SK-N-SH (cell line): ENCODE measurements around the gene LAMA4. TPM values are rescaled to one million over a fixed set of nuclear protein-coding genes. Genes with fewer than 3 reads are reported as not detected.

Experiments
- CTCF ChIA-PET: fragments of 300-600, 350-600 bp; formaldehyde crosslinking; extraction: SDS; loops from one replicate; lab custom pipeline; 2021; lab: Yijun Ruan, JAX
- POLR2A ChIA-PET: fragments of 350-600 bp; sonication (Branson Sonifier 250); formaldehyde crosslinking; extraction: SDS; loops from one replicate; lab custom pipeline; 2020; ENCODE audit warnings: antibody characterized with exemption, inconsistent platforms; lab: Yijun Ruan, JAX
- DNase-seq: peaks from one replicate; pipeline ENCODE4 v3.0.0; 2012
- H2AFZ ChIP-seq: fragments of 200-600 bp; sonication (generic); 2 replicates; pipeline ENCODE4 v1.8.1; 2016; ENCODE audit warnings: antibody characterized with exemption, mild to moderate bottlenecking, low read depth
- H3F3A ChIP-seq: fragments of 200-600 bp; sonication (generic); replicated peaks from 2 replicates; pipeline ENCODE3; 2016; ENCODE audit warnings: antibody characterized with exemption, mild to moderate bottlenecking; ENCODE audit not compliant: insufficient read depth
- H3K27ac ChIP-seq, 2 experiments: fragments of 200-500 bp in 1 of 2; fragments of 200-600 bp in 1 of 2; sonication (Bioruptor generic) in 1 of 2; sonication (generic), shearing (Covaris generic) in 1 of 2; 2 replicates each; pipeline versions ENCODE4 v1.5.1 to v1.6.1; 2014 to 2016; ENCODE audit warnings: low read depth in 2 of 2, inconsistent platforms in 1 of 2, low read length in 1 of 2, mild to moderate bottlenecking in 1 of 2, mixed read lengths in 1 of 2
- H3K27me3 ChIP-seq: fragments of 200-600 bp; sonication (generic), shearing (Covaris generic); 2 replicates; pipeline ENCODE4 v1.6.1; 2016; ENCODE audit warnings: mixed run types; ENCODE audit not compliant: insufficient read depth
- H3K36me3 ChIP-seq, 2 experiments: fragments of 200-500 bp in 1 of 2; fragments of 200-600 bp in 1 of 2; sonication (Bioruptor generic) in 1 of 2; sonication (generic) in 1 of 2; replicated peaks in 1 of 2; 2 replicates each; pipeline versions ENCODE3 to v1.5.1; 2014 to 2016; ENCODE audit warnings: low read length in 1 of 2, mild to moderate bottlenecking in 1 of 2; ENCODE audit not compliant: insufficient read depth in 2 of 2, control insufficient read depth in 1 of 2
- H3K4me1 ChIP-seq, 2 experiments: fragments of 200-500 bp in 1 of 2; fragments of 200-600 bp in 1 of 2; sonication (Bioruptor generic) in 1 of 2; sonication (generic), shearing (Covaris generic) in 1 of 2; 2 replicates each; pipeline versions ENCODE4 v1.5.1 to v1.6.1; 2014 to 2016; ENCODE audit warnings: low read depth in 1 of 2, low read length in 1 of 2, mixed run types in 1 of 2; ENCODE audit not compliant: insufficient read depth in 2 of 2, control insufficient read depth in 1 of 2
- H3K4me2 ChIP-seq: fragments of 200-600 bp; sonication (generic), shearing (Covaris generic); 2 replicates; pipeline ENCODE4 v1.6.1; 2017; ENCODE audit warnings: mixed run types
- H3K4me3 ChIP-seq, 2 experiments: fragments of 200-500 bp in 1 of 2; fragments of 200-600 bp in 1 of 2; sonication (Bioruptor generic) in 1 of 2; sonication (generic), shearing (Covaris generic) in 1 of 2; 2 replicates each; pipeline versions ENCODE4 v1.5.1 to v1.8.1; 2014 to 2016; ENCODE audit warnings: low read depth in 2 of 2, inconsistent platforms in 1 of 2, low read length in 1 of 2, mild to moderate bottlenecking in 1 of 2, mixed read lengths in 1 of 2, moderate library complexity in 1 of 2
- H3K79me2 ChIP-seq: fragments of 200-600 bp; sonication (generic); 2 replicates; pipeline ENCODE4 v1.8.1; 2017; ENCODE audit warnings: mild to moderate bottlenecking; ENCODE audit not compliant: insufficient read depth
- H3K9ac ChIP-seq: fragments of 200-600 bp; sonication (generic); 2 replicates; pipeline ENCODE4 v1.6.1; 2017; ENCODE audit warnings: mixed run types
- H3K9me2 ChIP-seq: fragments of 200-600 bp; sonication (generic); 2 replicates; pipeline ENCODE4 v1.6.1; 2017; ENCODE audit warnings: mixed run types
- H3K9me3 ChIP-seq: fragments of 200-600 bp; sonication (generic); 2 replicates; pipeline ENCODE4 v1.6.1; 2017; ENCODE audit warnings: mixed run types, mild to moderate bottlenecking, moderate library complexity
- H4K20me1 ChIP-seq: fragments of 200-600 bp; sonication (generic); 2 replicates; pipeline ENCODE4 v1.6.1; 2017; ENCODE audit warnings: mild to moderate bottlenecking, mixed run types; ENCODE audit not compliant: insufficient read depth
- ELF1 ChIP-seq: IDR thresholded peaks from 2 replicates; pipeline ENCODE4 v1.4.0; 2012
- FOXM1 ChIP-seq: IDR thresholded peaks from 2 replicates; pipeline ENCODE4 v1.4.0; 2012; ENCODE audit warnings: low read depth, mild to moderate bottlenecking
- MEF2A ChIP-seq: IDR thresholded peaks from 2 replicates; pipeline ENCODE4 v1.4.0; 2012; ENCODE audit warnings: low read depth, borderline replicate concordance
- NFIC ChIP-seq: IDR thresholded peaks from 2 replicates; pipeline ENCODE4 v1.4.0; 2012; ENCODE audit warnings: borderline replicate concordance
- RAD21 ChIP-seq: IDR thresholded peaks from 2 replicates; pipeline ENCODE4 v1.6.1; 2012; ENCODE audit warnings: mild to moderate bottlenecking, low read length
- RCOR1 ChIP-seq: fragments of 150-350 bp; IDR thresholded peaks from 2 replicates; pipeline ENCODE4 v1.6.1; 2017; ENCODE audit warnings: antibody characterized with exemption, low read length
- SIN3A ChIP-seq: IDR thresholded peaks from 2 replicates; pipeline ENCODE4 v1.6.1; 2012; ENCODE audit warnings: low read depth, mild to moderate bottlenecking, low read length, moderate library complexity, borderline replicate concordance
- SMC3 ChIP-seq: IDR thresholded peaks from 2 replicates; pipeline ENCODE4 v1.6.1; 2012; ENCODE audit warnings: low read depth, low read length, improper control_type of control experiment
- TAF1 ChIP-seq: IDR thresholded peaks from 2 replicates; pipeline ENCODE4 v1.6.1; 2012; ENCODE audit warnings: low read depth, mild to moderate bottlenecking, low read length, moderate library complexity, borderline replicate concordance
- TEAD4 ChIP-seq: IDR thresholded peaks from 2 replicates; pipeline ENCODE4 v1.4.0; 2012; ENCODE audit warnings: mild to moderate bottlenecking, borderline replicate concordance; ENCODE audit not compliant: insufficient read depth
- WGBS: methylation state at CpG from one replicate; pipeline ENCODE4 v1.1.6; 2017; ENCODE audit warnings: low lambda C conversion rate; 5-methylcytosine and 5-hydroxymethylcytosine counted together
- polyA plus RNA-seq, 3 experiments: library from polyadenylated mRNA; depleted of rRNA; stranded (reverse); fragments of >200 nt; gene quantifications; 2 replicates each; pipeline ENCODE4 v1.2.3, GENCODE V29; 2012
- TF ChIP-seq, protein P1 (sequence below): fragments of 200-600 bp; sonication (generic); IDR thresholded peaks from 2 replicates; pipeline ENCODE4 v1.6.1; 2017; ENCODE audit warnings: antibody characterized with exemption, mild to moderate bottlenecking, moderate library complexity
- TF ChIP-seq, protein P2 (sequence below): IDR thresholded peaks from 2 replicates; pipeline ENCODE4 v1.4.0; 2012; ENCODE audit warnings: low read depth, borderline replicate concordance
- TF ChIP-seq, protein P3 (sequence below): IDR thresholded peaks from 2 replicates; pipeline ENCODE4; 2012

The LAMA4 gene
- polyA plus RNA-seq, 1 of the 3 experiments (the other 2 are of a cell fraction): 9.4 TPM

DNA sequence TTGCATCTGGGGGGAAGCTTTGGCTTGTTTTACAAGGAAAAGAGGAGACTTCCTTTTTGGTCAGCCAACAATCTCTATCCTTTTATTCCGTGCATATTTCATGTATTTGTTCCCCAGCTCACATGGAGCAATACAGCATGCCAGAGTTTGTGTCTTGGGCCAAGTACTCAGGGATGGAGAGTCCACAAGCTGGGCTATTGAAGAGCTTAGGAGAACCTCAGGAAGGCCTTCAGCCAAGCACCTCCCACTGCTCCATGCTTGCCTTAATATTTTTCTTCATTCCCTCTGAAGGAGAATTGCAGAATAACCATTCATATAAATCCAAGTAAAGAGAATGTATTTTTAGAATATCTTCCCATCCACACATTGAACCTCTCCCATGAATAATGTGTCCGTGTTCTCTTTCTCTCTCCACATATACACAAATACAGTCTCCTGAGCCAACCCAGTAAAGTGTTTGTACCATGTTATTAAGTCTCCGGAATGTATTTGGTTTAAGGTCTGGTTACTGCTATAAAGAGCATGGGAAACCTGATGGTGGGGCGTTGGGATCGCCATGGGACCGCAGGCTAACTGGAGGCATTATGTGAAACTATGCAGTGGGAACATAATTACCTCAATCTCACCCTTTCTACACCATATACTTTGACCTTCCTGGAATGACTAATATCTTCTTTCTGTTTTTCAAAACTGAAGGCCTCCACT lies 3.0 kb downstream of the LAMA4 start (continued):
- TF ChIP-seq, protein P1, sequence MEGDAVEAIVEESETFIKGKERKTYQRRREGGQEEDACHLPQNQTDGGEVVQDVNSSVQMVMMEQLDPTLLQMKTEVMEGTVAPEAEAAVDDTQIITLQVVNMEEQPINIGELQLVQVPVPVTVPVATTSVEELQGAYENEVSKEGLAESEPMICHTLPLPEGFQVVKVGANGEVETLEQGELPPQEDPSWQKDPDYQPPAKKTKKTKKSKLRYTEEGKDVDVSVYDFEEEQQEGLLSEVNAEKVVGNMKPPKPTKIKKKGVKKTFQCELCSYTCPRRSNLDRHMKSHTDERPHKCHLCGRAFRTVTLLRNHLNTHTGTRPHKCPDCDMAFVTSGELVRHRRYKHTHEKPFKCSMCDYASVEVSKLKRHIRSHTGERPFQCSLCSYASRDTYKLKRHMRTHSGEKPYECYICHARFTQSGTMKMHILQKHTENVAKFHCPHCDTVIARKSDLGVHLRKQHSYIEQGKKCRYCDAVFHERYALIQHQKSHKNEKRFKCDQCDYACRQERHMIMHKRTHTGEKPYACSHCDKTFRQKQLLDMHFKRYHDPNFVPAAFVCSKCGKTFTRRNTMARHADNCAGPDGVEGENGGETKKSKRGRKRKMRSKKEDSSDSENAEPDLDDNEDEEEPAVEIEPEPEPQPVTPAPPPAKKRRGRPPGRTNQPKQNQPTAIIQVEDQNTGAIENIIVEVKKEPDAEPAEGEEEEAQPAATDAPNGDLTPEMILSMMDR: no peak
- TF ChIP-seq, protein P2, sequence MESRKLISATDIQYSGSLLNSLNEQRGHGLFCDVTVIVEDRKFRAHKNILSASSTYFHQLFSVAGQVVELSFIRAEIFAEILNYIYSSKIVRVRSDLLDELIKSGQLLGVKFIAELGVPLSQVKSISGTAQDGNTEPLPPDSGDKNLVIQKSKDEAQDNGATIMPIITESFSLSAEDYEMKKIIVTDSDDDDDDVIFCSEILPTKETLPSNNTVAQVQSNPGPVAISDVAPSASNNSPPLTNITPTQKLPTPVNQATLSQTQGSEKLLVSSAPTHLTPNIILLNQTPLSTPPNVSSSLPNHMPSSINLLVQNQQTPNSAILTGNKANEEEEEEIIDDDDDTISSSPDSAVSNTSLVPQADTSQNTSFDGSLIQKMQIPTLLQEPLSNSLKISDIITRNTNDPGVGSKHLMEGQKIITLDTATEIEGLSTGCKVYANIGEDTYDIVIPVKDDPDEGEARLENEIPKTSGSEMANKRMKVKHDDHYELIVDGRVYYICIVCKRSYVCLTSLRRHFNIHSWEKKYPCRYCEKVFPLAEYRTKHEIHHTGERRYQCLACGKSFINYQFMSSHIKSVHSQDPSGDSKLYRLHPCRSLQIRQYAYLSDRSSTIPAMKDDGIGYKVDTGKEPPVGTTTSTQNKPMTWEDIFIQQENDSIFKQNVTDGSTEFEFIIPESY: no peak
- TF ChIP-seq FOXM1 (no peak), ELF1 (no peak)
- TF ChIP-seq, protein P3, sequence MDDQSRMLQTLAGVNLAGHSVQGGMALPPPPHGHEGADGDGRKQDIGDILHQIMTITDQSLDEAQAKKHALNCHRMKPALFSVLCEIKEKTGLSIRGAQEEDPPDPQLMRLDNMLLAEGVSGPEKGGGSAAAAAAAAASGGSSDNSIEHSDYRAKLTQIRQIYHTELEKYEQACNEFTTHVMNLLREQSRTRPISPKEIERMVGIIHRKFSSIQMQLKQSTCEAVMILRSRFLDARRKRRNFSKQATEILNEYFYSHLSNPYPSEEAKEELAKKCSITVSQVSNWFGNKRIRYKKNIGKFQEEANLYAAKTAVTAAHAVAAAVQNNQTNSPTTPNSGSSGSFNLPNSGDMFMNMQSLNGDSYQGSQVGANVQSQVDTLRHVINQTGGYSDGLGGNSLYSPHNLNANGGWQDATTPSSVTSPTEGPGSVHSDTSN: no peak
- TF ChIP-seq, all 33 proteins: peak for 0

DNA sequence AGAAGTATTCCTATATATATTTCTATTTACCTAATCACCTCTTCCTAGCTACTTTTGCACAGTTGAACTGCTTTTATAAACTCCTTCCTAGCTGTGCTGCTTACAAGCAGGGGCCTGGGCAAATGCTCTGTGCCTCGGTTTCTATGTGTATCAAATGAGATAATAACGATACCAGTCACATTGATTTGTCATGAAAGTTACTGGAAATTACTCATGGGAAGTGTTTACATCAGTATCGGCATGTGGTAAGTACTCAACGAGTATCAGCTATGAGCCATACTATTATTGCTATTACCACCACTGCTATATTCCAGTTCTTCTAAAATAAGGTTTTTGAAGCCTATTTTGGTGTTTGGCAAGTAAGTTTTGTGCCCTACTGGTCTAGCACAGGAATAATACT lies 4.9 kb downstream of the LAMA4 start:
- Histone ChIP-seq H3K4me3 (no peak overlapping the region), H3K79me2 (no peaks in the 10 kb centered on the region), H3K4me1 (peaks cover 10 to 23% of the 10 kb centered on the region in 2 experiments; a peak in 3 of 4 replicates), H3K9me3 (no peaks in the 10 kb centered on the region), H3K9me2 (no peaks in the 10 kb centered on the region), H3K27me3 (no peaks in the 10 kb centered on the region), H3K36me3 (no peaks in the 10 kb centered on the region), H3F3A (peaks cover 12% of the 10 kb centered on the region), H2AFZ (no peak overlapping the region), H3K27ac (no peak overlapping the region), H3K4me2 (no peak overlapping the region), H4K20me1 (no peaks in the 10 kb centered on the region), H3K9ac (no peak overlapping the region)
- DNase-seq: no peak
- POLR2A ChIA-PET: no interaction called here
- 96% methylated on average over 4 of the region's 4 CpGs for WGBS
- TF ChIP-seq RCOR1 (no peak), FOXM1 (no peak), ELF1 (no peak), SIN3A (no peak), RAD21 (no peak), NFIC (no peak), TEAD4 (no peak), MEF2A (no peak), TAF1 (no peak), SMC3 (no peak)
- TF ChIP-seq, protein P1: no peak
- TF ChIP-seq, protein P3: no peak
- CTCF ChIA-PET: no interaction called here
